B cell (primary cell): ENCODE data around the gene PPP1R3D. TPM values are rescaled to one million over a fixed set of nuclear protein-coding genes. Genes with fewer than 3 reads are reported as not detected.

Experiments
- ATAC-seq: fragments of 200-7000 bp; cut with Tn5 transposase; one replicate; pipeline ENCODE4 v1.10.0; 2021; ENCODE audit warnings: low read depth, mild to moderate bottlenecking, moderate number of reproducible peaks, moderate library complexity
- CTCF ChIA-PET: fragments of 350-600 bp; sonication (Branson Sonifier 250); formaldehyde crosslinking; loops from one replicate; lab custom pipeline; 2021; ENCODE audit warnings: antibody characterized with exemption, inconsistent platforms; lab: Charles Lee
- POLR2A ChIA-PET: fragments of 350-600 bp; sonication (Branson Sonifier 250); formaldehyde crosslinking; loops from one replicate; lab custom pipeline; 2021; ENCODE audit warnings: antibody characterized with exemption; lab: Charles Lee
- DNase-seq: peaks from one replicate; pipeline ENCODE4 v3.0.0; 2013
- H2AFZ ChIP-seq: 2 replicates; pipeline ENCODE4 v1.6.1; 2012; ENCODE audit warnings: mild to moderate bottlenecking, low read depth, low read length; ENCODE audit not compliant: insufficient read depth, poor library complexity, severe bottlenecking
- H3K27ac ChIP-seq, 2 donors: 1 replicate in 1 of 2; 2 replicates in 1 of 2; pipeline ENCODE4 v1.5.1; 2012 to 2013; ENCODE audit warnings: low read length in 2 of 2, mild to moderate bottlenecking in 2 of 2, moderate library complexity in 1 of 2
- H3K27me3 ChIP-seq, 4 experiments: fragments of 200-600 bp in 1 of 4; sonication (generic) in 1 of 4; replicated peaks in 1 of 4; 1 replicate in 2 of 4; 2 replicates in 2 of 4; pipeline versions ENCODE4 v1.6.1 to v1.7.0; 2013 to 2016; ENCODE audit warnings: low read length in 3 of 4, mild to moderate bottlenecking in 2 of 4, mixed read lengths in 1 of 4, moderate library complexity in 1 of 4; ENCODE audit not compliant: insufficient read depth in 4 of 4, control insufficient read depth in 3 of 4; ENCODE audit errors: control extremely low read depth in 1 of 4
- H3K36me3 ChIP-seq, 2 experiments: replicated peaks in 1 of 2; 1 replicate in 1 of 2; 2 replicates in 1 of 2; pipeline versions ENCODE4 v1.6.1 to v1.7.1; 2013; ENCODE audit warnings: low read length in 1 of 2; ENCODE audit not compliant: insufficient read depth in 2 of 2, control insufficient read depth in 1 of 2; ENCODE audit errors: control extremely low read depth in 1 of 2, extremely low read depth in 1 of 2
- H3K4me1 ChIP-seq, 2 donors: fragments of 200-600 bp in 1 of 2; sonication (generic) in 1 of 2; 1 replicate in 1 of 2; 2 replicates in 1 of 2; pipeline versions ENCODE4 v1.5.1 to v1.6.1; 2013 to 2017; ENCODE audit warnings: low read length in 2 of 2; ENCODE audit not compliant: control insufficient read depth in 2 of 2, insufficient read depth in 2 of 2
- H3K4me2 ChIP-seq: replicated peaks from 2 replicates; pipeline ENCODE3; 2012; ENCODE audit warnings: mild to moderate bottlenecking, low read depth, low read length; ENCODE audit not compliant: poor library complexity, severe bottlenecking
- H3K4me3 ChIP-seq, 5 experiments: fragments of 200-600 bp in 1 of 5; sonication (generic) in 1 of 5; 1 replicate in 3 of 5; 2 replicates in 2 of 5; pipeline versions ENCODE4 v1.5.1 to v1.7.0; 2011 to 2016; ENCODE audit warnings: low read length in 4 of 5, mild to moderate bottlenecking in 4 of 5, low read depth in 2 of 5, control low read depth in 1 of 5, moderate library complexity in 1 of 5; ENCODE audit not compliant: insufficient read depth in 1 of 5; ENCODE audit errors: control extremely low read depth in 1 of 5, extremely low read depth in 1 of 5
- H3K79me2 ChIP-seq: fragments of 200-600 bp; sonication (generic); one replicate; pipeline ENCODE4 v1.6.0; 2016; ENCODE audit warnings: low read length; ENCODE audit not compliant: control insufficient read depth, insufficient read depth
- H3K9ac ChIP-seq: fragments of 200-600 bp; sonication (generic); 2 replicates; pipeline ENCODE4 v1.6.1; 2017; ENCODE audit warnings: mild to moderate bottlenecking, low read length, moderate library complexity
- H3K9me3 ChIP-seq, 3 donors: one replicate each; pipeline versions ENCODE4 v1.6.1 to v1.7.1; 2013; ENCODE audit warnings: low read length in 2 of 3; ENCODE audit not compliant: control insufficient read depth in 2 of 3, insufficient read depth in 1 of 3; ENCODE audit errors: control extremely low read depth in 1 of 3
- H4K20me1 ChIP-seq: 2 replicates; pipeline ENCODE4 v1.6.0; 2012; ENCODE audit warnings: mild to moderate bottlenecking, low read length; ENCODE audit not compliant: insufficient read depth, control insufficient read depth, poor library complexity, severe bottlenecking
- H3K27ac Mint-ChIP-seq: one replicate; pipeline ENCODE4 v1.8.0; 2021; ENCODE audit warnings: mixed read lengths
- H3K27me3 Mint-ChIP-seq: one replicate; pipeline ENCODE4 v1.8.0; 2021; ENCODE audit warnings: mixed read lengths
- H3K4me1 Mint-ChIP-seq: one replicate; pipeline ENCODE4 v1.8.0; 2021; ENCODE audit warnings: mixed read lengths
- H3K4me3 Mint-ChIP-seq: one replicate; pipeline ENCODE4 v1.8.0; 2021; ENCODE audit warnings: mixed read lengths
- H3K9me3 Mint-ChIP-seq: one replicate; pipeline ENCODE4 v1.8.0; 2022; ENCODE audit warnings: mixed read lengths; ENCODE audit not compliant: insufficient read depth
- CTCF ChIP-seq: fragments of 200-600 bp; IDR thresholded peaks from one replicate; pipeline ENCODE4 v1.8.0; 2022; ENCODE audit warnings: antibody characterized with exemption, mild to moderate bottlenecking
- EZH2 ChIP-seq: IDR thresholded peaks from 2 replicates; pipeline ENCODE4 v1.6.1; 2012; ENCODE audit warnings: borderline replicate concordance, low read depth, mild to moderate bottlenecking, moderate library complexity, low read length; ENCODE audit not compliant: insufficient read depth, poor library complexity, severe bottlenecking
- WGBS: methylation state at CpG from one replicate; pipeline ENCODE4 v1.1.5; 2013; ENCODE audit warnings: missing lambda C conversion rate; ENCODE audit not compliant: insufficient coverage; 5-methylcytosine and 5-hydroxymethylcytosine counted together
- intact Hi-C: fragments of 100-400 bp; cut with micrococcal nuclease; formaldehyde crosslinking; loops from one replicate; pipeline ENCODE4 v1.10.0; 2022
- polyA plus RNA-seq: library from polyadenylated mRNA; depleted of rRNA; stranded (reverse); fragments of >200 nt; gene quantifications from 2 replicates; pipeline ENCODE4 v1.2.3, GENCODE V29; 2012
- total RNA-seq, 2 donors: library from RNA; stranded (reverse); fragments of 120-200 nt in 1 of 2; gene quantifications; 1 replicate in 1 of 2; 2 replicates in 1 of 2; pipeline versions ENCODE4 v1.2.3 to v1.2.4, GENCODE V29; 2013 to 2022

Gene PPP1R3D
- total and polyA plus RNA-seq, 2 donors (not counting 1 experiment from before 2014, with no cell fraction given), result 1.2 to 13.6 TPM

- no peaks in the 10 kb centered on the region for H3K79me2 ChIP-seq
- no peaks in the 10 kb centered on the region for H3K9me3 ChIP-seq
- ChIA-PET POLR2A (no interaction called here), CTCF (no interaction called here)
- H3K4me2 ChIP-seq, result no peak overlapping the region
- ATAC-seq (no peak), DNase-seq (no peak)
- H3K27me3 Mint-ChIP-seq, result no peaks in the 10 kb centered on the region
- H3K9ac ChIP-seq, result no peak overlapping the region
- no peaks in the 10 kb centered on the region for H3K4me1 ChIP-seq
- H3K4me1 Mint-ChIP-seq, result no peaks in the 10 kb centered on the region
- H3K27me3 ChIP-seq, result no peaks in the 10 kb centered on the region
- no peaks in the 10 kb centered on the region for H3K9me3 Mint-ChIP-seq
- 99% methylated on average over 5 of the region's 12 CpGs for WGBS
- no peak overlapping the region for H3K27ac Mint-ChIP-seq
- no peaks in the 10 kb centered on the region for H4K20me1 ChIP-seq
- no peak overlapping the region for H3K4me3 Mint-ChIP-seq
- H3K27ac ChIP-seq, result no peak overlapping the region
- intact Hi-C loops, result no loop called here
- no peak overlapping the region for H2AFZ ChIP-seq
- H3K36me3 ChIP-seq, result no peaks in the 10 kb centered on the region
- TF ChIP-seq EZH2, result no peak
- no peak for TF ChIP-seq CTCF
- H3K4me3 ChIP-seq, result no peak overlapping the region
Observed at GRCh38 chr20:59972037-59972801, 32.1 kb upstream of the PPP1R3D start.

- Histone ChIP-seq H2AFZ (no peak overlapping the region), H3K9me3 (no peaks in the 10 kb centered on the region), H3K27me3 (no peaks in the 10 kb centered on the region), H3K4me2 (no peak overlapping the region), H3K79me2 (no peaks in the 10 kb centered on the region), H3K9ac (no peak overlapping the region), H3K4me3 (no peak overlapping the region), H3K27ac (no peak overlapping the region), H4K20me1 (no peaks in the 10 kb centered on the region), H3K4me1 (no peaks in the 10 kb centered on the region), H3K36me3 (no peaks in the 10 kb centered on the region)
- TF ChIP-seq EZH2 (no peak), CTCF (no peak)
- POLR2A ChIA-PET, result no interaction called here
- CTCF ChIA-PET, result no interaction called here
- H3K27ac Mint-ChIP-seq, result no peak overlapping the region
- no peaks in the 10 kb centered on the region for H3K27me3 Mint-ChIP-seq
- ATAC-seq, result no peak
- no peaks in the 10 kb centered on the region for H3K9me3 Mint-ChIP-seq
- no peak for DNase-seq
- no CpG with 5 or more reads among the region's 1 CpG for WGBS
- no peak overlapping the region for H3K4me3 Mint-ChIP-seq
- intact Hi-C loops, result no loop called here
- H3K4me1 Mint-ChIP-seq, result no peaks in the 10 kb centered on the region
Observed at GRCh38 chr20:59971428-59971827, 31.3 kb upstream of the PPP1R3D start.
